HEK293T (cell line): ENCODE data around the gene DDX24.

ENCODE experiments used
- BHLHE40 ChIP-seq: fragments of 450-650 bp; IDR thresholded peaks from 2 replicates; pipeline ENCODE4 v1.6.1; 2016; ENCODE audit warnings: mild to moderate bottlenecking, moderate library complexity, borderline replicate concordance
- CTBP1 ChIP-seq: fragments of 450-650 bp; IDR thresholded peaks from 2 replicates; pipeline ENCODE4 v1.6.1; 2016; ENCODE audit warnings: borderline replicate concordance
- ELF4 ChIP-seq: fragments of 450-650 bp; IDR thresholded peaks from 2 replicates; pipeline ENCODE4 v1.6.1; 2017; ENCODE audit warnings: antibody characterized with exemption
- FOXM1 ChIP-seq: fragments of 450-650 bp; IDR thresholded peaks from 2 replicates; pipeline ENCODE4 v1.6.1; 2017; ENCODE audit warnings: mild to moderate bottlenecking, borderline replicate concordance
- HDGF ChIP-seq: fragments of 450-650 bp; IDR thresholded peaks from 2 replicates; pipeline ENCODE4 v1.6.1; 2017; ENCODE audit warnings: antibody characterized with exemption, borderline replicate concordance
- LEF1 ChIP-seq: fragments of 450-650 bp; IDR thresholded peaks from 2 replicates; pipeline ENCODE4 v1.6.1; 2017; ENCODE audit warnings: mild to moderate bottlenecking, borderline replicate concordance
- PKNOX1 ChIP-seq: fragments of 450-650 bp; IDR thresholded peaks from 2 replicates; pipeline ENCODE4 v1.6.1; 2016
- SP1 ChIP-seq: fragments of 450-650 bp; IDR thresholded peaks from 2 replicates; pipeline ENCODE4 v1.6.1; 2017
- SUZ12 ChIP-seq: fragments of 450-650 bp; IDR thresholded peaks from 2 replicates; pipeline ENCODE4 v1.6.1; 2016; ENCODE audit warnings: mild to moderate bottlenecking
- ZNF384 ChIP-seq: fragments of 450-650 bp; IDR thresholded peaks from 2 replicates; pipeline ENCODE4 v1.6.1; 2016

GRCh38 chr14:94116701-94117100 lies 35.7 kb upstream of the DDX24 start:
- no peak for TF ChIP-seq FOXM1
- TF ChIP-seq SP1, result no peak
- TF ChIP-seq BHLHE40, result no peak
- no peak for TF ChIP-seq SUZ12
- no peak for TF ChIP-seq PKNOX1
- no peak for TF ChIP-seq CTBP1
- no peak for TF ChIP-seq LEF1
- no peak for TF ChIP-seq ZNF384
- no peak for TF ChIP-seq ELF4
- no peak for TF ChIP-seq HDGF
